Nephron progenitor cell (in vitro differentiated cells): Measurements from ENCODE around the gene MAP2K6.

ENCODE experiments used
- DNase-seq: peaks from one replicate; pipeline ENCODE4 v3.0.0; 2021
- H3K27ac Mint-ChIP-seq: 2 replicates; pipeline ENCODE4 v1.8.0; 2021; ENCODE audit warnings: mild to moderate bottlenecking, moderate library complexity, mixed read lengths
- H3K27me3 Mint-ChIP-seq: 2 replicates; pipeline ENCODE4 v1.8.0; 2021; ENCODE audit warnings: mild to moderate bottlenecking, low read depth, mixed read lengths; ENCODE audit not compliant: poor library complexity
- H3K36me3 Mint-ChIP-seq: 2 replicates; pipeline ENCODE4 v1.8.0; 2021; ENCODE audit warnings: low read depth, mixed read lengths
- H3K4me1 Mint-ChIP-seq: 2 replicates; pipeline ENCODE4 v1.8.0; 2021; ENCODE audit warnings: mixed read lengths
- H3K4me3 Mint-ChIP-seq: 2 replicates; pipeline ENCODE4 v1.8.0; 2021; ENCODE audit warnings: mild to moderate bottlenecking, moderate library complexity, mixed read lengths
- H3K9me3 Mint-ChIP-seq: 2 replicates; pipeline ENCODE4 v1.8.0; 2021; ENCODE audit warnings: mild to moderate bottlenecking, moderate library complexity, mixed read lengths
- TF ChIP-seq, protein P1 (sequence below): fragments of 200-600 bp; sonication (generic); IDR thresholded peaks from 2 replicates; pipeline ENCODE4 v1.5.0; 2021; ENCODE audit warnings: antibody characterized with exemption

Gene MAP2K6

DNA sequence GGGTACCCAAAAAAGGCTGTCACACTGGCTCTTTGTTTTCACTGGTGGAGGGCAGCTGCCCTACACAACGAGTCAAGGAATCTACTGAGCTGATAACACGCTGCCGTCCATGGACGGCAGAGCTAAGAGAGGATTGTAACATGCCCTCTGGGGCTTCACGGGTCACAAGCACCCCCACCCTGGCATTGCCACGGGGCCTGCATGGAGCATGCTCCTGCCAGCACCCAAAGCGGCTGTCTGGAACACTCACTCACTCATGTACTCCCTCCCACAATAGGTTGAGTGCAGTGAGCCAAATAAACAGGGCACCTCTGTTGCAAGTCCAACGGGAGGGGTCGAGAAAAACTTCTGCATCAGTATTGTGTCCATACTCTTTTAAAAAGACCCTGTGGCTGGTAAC is 181.6 kb downstream of the MAP2K6 start:
- no peak for DNase-seq
- Mint-ChIP-seq H3K4me1 (no peaks in the 10 kb centered on the region), H3K36me3 (no peaks in the 10 kb centered on the region), H3K9me3 (peaks cover 3% of the 10 kb centered on the region), H3K27ac (no peak overlapping the region), H3K4me3 (no peak overlapping the region), H3K27me3 (peaks cover 12% of the 10 kb centered on the region)
- TF ChIP-seq, protein P1, sequence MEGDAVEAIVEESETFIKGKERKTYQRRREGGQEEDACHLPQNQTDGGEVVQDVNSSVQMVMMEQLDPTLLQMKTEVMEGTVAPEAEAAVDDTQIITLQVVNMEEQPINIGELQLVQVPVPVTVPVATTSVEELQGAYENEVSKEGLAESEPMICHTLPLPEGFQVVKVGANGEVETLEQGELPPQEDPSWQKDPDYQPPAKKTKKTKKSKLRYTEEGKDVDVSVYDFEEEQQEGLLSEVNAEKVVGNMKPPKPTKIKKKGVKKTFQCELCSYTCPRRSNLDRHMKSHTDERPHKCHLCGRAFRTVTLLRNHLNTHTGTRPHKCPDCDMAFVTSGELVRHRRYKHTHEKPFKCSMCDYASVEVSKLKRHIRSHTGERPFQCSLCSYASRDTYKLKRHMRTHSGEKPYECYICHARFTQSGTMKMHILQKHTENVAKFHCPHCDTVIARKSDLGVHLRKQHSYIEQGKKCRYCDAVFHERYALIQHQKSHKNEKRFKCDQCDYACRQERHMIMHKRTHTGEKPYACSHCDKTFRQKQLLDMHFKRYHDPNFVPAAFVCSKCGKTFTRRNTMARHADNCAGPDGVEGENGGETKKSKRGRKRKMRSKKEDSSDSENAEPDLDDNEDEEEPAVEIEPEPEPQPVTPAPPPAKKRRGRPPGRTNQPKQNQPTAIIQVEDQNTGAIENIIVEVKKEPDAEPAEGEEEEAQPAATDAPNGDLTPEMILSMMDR: no peak

DNA sequence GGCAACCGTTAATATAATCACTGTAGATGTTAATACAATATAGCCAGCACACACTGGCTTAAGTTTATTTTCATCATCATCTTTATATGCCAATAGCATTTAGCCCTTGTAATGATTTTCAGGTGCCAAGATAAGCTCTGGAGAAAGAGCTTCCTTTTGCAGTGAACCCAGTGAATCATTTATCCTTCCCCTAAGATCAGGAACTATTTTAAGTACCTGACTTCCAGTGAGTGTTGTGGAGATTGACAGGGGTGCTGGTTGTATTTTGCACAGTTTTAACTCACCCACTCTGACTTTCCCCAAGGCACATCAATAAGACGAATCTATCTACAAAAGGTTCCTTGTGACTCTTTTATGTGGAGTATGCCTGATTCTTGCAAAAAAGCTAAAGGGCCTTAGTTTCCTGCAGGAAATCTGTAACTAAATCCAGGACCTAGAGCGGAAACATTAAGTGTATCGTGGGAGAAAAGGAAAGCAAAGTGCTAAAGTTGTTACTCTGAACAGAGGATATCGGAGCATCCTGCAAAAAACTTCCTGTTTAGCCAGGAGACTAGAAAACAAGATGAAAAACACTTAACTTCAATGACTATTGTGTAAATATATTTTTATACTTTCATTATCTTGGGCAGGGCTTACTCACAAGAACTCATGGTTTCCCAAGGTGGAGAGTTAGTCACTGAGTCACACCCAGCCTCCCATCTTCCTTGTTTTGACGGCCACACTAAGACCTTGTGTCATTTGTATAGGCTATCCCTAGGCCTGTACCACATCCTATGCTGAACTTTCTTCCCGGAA is 183.6 kb downstream of the MAP2K6 start:
- H3K4me3 Mint-ChIP-seq: no peak overlapping the region
- H3K4me1 Mint-ChIP-seq: no peaks in the 10 kb centered on the region
- TF ChIP-seq, protein P1: no peak
- no peak overlapping the region for H3K27ac Mint-ChIP-seq
- H3K36me3 Mint-ChIP-seq: no peaks in the 10 kb centered on the region
- no peaks in the 10 kb centered on the region for H3K9me3 Mint-ChIP-seq
- DNase-seq: no peak
- peaks cover 12% of the 10 kb centered on the region for H3K27me3 Mint-ChIP-seq

DNA sequence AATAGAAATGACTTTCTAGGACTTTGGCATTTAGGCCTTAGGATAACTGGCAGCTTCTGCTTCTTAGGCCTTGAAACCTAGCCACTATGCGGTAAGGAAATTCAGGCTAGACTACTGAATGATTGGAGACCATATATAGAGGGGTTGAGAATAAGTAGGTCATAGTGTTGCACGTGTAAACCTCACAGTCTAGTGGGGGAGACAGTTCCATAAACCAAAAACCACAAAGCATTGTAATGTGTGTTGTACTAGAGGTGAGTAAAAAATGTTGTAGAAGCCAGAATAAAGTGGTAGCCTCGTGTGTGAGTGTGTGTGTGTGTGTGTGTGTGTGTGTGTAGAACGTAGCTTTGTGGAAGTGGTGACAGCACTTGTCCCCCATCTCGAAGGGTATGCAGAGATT is 188.5 kb downstream of the MAP2K6 start:
- no peaks in the 10 kb centered on the region for H3K36me3 Mint-ChIP-seq
- TF ChIP-seq, protein P1: no peak
- peaks cover 8% of the 10 kb centered on the region for H3K27me3 Mint-ChIP-seq
- peaks cover 20% of the 10 kb centered on the region for H3K4me1 Mint-ChIP-seq
- no peak for DNase-seq
- H3K27ac Mint-ChIP-seq: no peak overlapping the region
- H3K9me3 Mint-ChIP-seq: no peaks in the 10 kb centered on the region
- H3K4me3 Mint-ChIP-seq: no peak overlapping the region
